Activated gamma-delta T cell treated with anti-CD3 and anti-CD28 coated beads, Interleukin-2, amount 50 U/mL, for 16 hours (primary cell): Measurements from ENCODE around the gene ZNF655.
"Not testable (repeated sequence)": the region's sequence is repeated elsewhere in the genome, so short reads cannot be mapped to it uniquely, and the experiment has no call there.

Source experiments
- DNase-seq: peaks from one replicate; pipeline ENCODE4 v3.0.0-alpha.2; 2020; ENCODE audit warnings: low read depth

ZNF655 gene, protein sequence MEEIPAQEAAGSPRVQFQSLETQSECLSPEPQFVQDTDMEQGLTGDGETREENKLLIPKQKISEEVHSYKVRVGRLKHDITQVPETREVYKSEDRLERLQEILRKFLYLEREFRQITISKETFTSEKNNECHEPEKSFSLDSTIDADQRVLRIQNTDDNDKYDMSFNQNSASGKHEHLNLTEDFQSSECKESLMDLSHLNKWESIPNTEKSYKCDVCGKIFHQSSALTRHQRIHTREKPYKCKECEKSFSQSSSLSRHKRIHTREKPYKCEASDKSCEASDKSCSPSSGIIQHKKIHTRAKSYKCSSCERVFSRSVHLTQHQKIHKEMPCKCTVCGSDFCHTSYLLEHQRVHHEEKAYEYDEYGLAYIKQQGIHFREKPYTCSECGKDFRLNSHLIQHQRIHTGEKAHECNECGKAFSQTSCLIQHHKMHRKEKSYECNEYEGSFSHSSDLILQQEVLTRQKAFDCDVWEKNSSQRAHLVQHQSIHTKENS

DNA sequence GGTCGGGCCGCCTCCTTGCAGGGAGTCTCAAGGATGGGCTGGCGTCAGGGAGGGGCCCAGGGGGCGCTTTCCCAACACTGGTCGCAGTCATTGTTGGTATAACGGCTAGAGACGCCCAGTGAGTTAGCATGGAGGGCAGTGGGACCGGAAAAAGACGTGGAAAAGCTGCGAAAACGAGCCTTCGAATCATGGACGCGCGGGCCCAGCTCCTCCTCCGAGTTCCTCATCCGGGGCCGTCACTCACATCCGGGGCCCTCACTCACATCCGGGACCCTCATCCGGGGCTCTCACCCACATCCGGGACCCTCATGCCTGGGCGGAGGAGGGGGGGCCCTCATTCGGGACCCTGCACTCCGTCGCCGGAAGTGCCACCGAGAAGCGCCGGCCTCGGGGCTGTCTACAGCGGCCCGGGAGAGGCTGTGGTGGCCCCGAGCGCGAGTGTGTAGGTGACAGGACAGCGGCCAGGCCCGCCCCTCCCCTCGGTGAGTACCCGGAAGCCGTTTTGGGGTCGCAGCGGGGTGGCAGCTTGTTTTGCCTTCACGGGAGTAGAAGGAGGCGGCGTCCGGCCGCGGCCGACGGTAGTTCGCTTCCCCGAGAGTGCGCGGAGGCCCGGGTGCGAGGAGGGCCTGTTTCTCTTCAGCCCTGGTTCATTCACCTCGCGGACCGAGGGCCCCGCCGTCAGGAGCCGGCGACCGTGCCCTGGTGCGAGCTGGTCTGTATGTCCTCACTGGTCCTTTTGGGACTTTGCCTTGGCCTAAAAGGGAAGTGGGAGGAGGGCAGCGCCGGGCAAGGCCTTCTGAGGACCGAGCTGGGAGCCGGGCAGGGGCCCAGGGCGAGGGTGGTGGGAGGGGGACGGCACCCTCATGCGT is at the start of gene ZNF655:
Gene ZNF655, plus strand, starts transcription at position 337 of the 869 bp plus-strand sequence. CDS start 1,918 bp downstream, outside the sequence.
- peak; percentile 93 for DNase-seq

DNA sequence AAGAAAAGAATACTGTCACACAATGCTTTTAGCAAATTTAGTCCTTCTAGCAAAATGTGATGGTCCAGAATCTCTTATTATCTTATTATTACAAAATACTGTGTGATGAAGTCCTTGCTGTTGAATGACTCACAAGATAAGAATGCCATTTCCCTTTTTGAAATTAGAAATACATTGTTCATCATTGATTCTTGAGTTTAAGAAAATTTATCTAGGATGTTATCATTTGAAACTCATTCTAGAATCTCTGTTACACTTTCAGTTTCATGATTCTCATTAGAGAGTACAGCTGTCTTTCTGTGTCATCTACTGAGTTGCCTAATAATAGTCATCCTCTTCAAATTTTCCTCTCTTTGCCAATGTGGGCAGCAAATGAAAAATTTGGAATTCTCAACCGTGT is 44.4 kb upstream of the ZNF655 start:
- DNase-seq, result no peak

DNA sequence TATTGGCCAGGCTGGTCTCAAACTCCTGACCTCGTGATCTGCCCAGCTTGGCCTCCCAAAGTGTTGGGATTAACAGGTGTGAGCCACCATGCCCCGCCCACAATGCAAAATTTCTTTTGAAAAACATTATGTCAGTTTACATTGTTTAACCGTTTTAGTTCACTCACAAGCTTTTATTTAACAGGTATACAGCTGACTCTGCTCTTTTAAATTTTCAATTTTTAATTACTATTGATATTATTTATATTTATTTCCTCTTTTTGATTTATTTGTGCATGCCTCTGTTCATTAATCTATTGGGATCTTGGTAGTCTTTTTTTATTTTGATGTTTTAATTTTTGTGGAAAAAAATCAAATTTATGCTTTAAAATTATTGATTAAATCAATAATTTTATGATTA is 37.0 kb upstream of the ZNF655 start:
- no peak for DNase-seq

DNA sequence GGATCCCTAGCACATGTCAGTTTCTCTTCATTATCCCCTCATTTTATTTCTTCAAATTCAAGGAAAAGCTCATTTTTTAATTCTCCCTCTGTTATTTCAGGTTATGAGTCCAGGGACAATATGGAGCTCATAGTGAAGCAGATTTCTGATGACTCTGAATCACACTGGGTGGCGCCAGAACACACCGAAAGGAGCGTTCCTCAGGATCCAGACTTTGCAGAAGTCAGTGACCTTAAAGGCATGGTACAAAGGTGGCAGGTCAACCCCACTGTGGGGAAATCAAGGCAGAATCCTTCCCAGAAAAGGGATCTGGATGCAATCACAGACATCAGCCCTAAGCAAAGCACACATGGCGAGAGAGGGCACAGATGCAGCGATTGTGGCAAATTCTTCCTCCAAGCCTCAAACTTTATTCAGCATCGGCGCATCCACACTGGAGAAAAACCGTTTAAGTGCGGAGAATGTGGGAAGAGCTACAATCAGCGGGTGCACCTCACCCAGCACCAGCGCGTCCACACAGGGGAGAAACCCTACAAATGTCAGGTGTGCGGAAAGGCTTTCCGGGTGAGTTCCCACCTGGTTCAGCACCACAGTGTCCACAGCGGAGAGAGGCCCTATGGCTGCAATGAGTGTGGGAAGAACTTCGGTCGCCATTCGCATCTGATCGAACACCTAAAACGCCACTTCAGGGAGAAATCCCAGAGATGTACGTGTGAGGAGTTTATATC is 32.6 kb upstream of the ZNF655 start:
- no peak for DNase-seq

DNA sequence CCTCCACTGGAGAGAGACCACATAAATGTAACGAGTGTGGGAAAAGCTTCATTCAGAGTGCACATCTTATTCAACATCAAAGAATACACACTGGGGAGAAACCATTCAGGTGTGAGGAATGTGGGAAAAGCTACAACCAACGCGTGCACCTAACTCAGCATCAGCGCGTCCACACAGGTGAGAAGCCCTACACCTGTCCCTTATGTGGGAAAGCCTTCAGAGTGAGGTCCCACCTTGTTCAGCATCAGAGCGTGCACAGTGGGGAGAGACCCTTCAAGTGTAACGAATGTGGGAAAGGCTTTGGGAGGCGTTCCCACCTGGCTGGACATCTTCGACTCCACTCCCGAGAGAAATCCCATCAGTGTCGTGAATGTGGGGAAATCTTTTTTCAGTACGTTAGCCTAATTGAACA is 27.1 kb upstream of the ZNF655 start:
- no peak for DNase-seq

DNA sequence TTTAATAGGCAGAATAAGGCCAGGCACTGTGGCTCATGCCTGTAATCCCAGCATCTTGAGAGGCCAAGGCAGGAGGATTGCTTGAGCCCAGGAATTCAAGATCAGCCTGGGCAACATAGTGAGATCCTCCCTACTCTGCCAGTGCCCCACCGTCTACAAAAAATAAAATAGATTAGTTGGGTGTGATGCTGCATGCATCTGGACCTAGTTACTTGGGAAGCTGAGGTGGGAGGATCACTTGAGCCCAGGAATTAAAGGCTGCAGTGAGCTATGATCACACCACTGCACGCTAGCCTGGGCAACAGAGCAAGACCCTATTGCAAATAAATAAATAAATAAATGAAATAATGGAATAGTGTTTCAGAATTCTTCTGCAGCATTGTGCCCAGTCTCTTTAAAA is 22.8 kb upstream of the ZNF655 start:
- no peak for DNase-seq

DNA sequence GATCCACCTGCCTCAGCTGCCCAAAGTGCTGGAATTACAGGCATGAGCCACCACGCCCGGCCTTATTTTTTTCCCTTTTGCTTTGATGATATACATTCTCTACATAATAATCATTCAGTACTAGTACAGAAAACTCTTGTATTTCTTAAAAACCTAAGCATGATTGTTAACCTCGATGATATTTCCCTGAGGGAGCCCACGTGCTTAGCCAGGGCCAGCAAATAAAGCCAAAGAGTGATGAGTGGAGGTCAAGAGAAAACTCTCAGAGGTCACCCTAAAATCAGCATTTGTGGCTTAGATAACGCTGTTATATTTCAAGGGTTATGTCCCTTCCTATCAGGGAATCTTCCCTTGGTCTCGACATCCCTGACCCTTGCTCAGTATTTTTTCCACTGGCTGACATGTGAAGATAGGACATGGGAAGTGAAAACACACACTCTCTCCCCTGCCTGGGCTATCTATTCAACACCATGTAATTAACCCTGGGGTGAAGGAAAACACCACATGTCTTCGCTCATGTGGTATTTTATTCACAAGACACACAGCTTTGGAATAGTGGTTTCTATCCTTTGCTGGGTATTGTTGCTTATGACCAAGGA is 19.1 kb upstream of the ZNF655 start:
- DNase-seq, result no peak

DNA sequence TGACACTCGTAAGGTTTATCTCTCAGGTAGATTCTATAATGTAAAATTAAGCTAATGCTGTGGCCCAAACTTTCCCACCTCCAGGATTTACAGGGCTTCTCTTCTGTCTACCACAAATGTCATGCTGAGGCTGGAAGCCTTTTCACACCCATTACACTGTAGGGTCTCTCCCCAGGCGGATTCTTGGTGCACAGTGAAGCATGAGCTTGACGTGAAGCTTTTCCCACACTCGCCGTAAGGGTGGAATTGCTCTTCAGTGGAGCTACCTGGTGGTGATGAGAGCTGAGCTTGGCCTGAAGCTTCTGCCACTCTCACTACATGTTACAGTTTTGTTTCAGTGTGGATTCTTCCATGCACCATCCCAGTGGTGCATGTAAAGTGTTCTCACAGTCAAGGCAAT is 17.9 kb upstream of the ZNF655 start:
- DNase-seq, result no peak

DNA sequence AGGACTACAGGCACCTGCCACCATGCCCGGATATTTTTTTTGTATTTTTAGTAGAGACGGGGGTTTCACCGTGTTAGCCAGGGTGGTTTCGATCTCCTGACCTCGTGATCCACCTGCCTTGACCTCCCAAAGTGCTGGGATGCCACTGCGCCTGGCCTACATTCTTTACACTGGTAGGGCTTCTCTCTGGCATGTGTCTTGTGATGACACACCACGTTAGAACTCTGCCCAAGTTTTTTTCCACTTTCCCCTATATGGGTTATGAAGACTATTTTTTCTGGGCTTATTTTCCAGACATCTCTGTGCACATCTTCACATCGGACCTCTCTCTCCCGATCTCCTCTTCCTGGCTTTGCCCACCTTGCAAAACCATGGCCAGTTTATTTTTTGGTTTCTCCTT is 17.2 kb upstream of the ZNF655 start:
- no peak for DNase-seq

DNA sequence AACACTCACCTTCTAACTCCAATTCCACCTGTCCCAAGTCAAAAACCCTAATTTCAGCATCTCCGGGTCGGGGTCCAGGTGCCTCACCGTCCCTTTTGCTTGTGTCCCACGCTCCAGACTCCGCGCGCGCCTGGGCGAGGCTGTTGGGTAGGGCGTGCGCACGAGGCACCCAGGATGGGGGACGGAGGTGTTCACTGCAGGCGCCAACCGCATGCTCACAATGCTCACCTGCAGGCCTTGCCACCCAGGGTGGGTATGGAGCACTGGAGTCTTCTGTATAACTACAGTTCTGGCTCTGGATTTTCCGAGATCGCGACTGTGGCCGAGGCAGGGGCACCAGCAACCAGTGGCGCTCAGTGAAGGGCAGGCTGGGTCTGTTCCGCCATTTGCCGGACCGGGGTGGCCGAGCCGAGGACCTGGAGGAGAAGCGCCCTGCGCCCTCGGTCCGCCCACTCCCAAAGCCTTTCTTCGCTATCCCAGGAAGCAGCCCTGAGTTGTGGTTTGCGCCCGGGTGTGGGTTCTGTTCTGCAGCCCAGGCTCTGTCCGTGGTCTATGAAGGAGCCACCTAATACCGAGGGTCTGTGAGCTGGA is 15.3 kb upstream of the ZNF655 start:
- DNase-seq, result no peak

DNA sequence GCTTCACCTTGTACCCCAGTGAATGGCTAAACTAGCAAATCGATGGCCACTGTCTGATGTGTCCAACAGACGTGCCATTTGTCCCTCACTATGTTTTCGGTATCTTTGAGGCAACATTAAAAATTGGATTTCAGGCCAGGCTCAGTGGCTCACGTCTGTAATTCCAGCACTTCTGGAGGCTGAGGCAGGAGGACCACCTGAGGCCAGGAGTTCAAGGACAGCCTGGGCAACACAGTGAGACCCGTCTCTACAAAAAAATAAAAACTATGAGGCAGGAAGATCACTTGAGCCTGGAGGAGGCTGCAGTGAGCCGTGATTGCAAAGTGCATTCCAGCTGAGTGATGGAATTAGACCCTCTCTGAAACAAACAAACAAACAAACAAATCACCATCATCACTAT is 14.5 kb upstream of the ZNF655 start:
- DNase-seq, result no peak

DNA sequence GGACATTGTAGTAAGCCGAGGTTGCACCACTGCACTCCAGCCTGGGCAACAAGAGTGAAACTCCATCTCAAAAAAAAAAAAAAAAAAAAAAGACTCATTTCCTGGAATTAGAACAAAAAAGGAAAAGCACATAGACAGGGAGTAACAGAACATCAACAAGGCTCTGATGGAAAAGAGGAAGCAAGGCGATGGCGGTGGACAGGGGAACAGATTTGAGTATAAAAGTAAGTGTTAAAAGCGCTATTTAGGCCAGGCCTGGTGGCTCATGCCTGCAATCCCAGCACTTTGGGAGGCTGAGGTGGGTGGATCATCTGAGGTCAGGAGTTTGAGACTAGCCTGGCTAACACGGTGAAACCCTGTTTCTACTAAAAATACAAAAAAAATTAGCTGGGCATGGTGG is 13.1 kb upstream of the ZNF655 start:
- not testable (repeated sequence) for DNase-seq

DNA sequence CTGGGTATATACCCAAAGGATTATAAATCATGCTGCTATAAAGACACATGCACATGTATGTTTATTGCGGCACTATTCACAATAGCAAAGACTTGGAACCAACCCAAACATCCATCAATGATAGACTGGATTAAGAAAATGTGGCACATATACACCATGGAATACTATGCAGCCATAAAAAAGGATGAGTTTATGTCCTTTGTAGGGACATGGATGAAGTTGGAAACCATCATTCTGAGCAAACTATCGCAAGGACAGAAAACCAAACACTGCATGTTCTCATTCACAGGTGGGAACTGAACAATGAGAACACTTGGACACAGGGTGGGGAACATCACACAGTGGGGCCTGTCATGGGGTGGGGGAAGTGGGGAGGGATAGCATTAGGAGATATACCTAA is 8.9 kb upstream of the ZNF655 start:
- not testable (repeated sequence) for DNase-seq

DNA sequence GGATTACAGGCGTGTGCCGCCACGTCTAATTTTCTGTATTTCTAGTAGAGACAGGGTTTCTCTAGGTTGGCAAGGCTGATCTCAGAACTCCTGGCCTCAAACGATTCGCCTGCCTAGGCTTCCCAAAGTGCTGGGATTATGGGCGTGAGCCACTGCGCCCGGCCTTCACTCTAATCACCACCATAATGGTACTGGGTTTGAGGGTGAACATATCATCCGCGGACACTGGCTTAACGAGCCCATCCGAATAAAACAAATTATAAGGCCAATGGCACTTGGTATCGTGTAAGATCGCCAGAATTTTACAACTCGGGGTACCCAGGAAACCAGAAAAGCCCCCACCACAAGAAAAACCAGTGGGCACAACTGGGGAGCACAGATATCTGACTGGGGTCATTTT is 7.1 kb upstream of the ZNF655 start:
- no peak for DNase-seq

DNA sequence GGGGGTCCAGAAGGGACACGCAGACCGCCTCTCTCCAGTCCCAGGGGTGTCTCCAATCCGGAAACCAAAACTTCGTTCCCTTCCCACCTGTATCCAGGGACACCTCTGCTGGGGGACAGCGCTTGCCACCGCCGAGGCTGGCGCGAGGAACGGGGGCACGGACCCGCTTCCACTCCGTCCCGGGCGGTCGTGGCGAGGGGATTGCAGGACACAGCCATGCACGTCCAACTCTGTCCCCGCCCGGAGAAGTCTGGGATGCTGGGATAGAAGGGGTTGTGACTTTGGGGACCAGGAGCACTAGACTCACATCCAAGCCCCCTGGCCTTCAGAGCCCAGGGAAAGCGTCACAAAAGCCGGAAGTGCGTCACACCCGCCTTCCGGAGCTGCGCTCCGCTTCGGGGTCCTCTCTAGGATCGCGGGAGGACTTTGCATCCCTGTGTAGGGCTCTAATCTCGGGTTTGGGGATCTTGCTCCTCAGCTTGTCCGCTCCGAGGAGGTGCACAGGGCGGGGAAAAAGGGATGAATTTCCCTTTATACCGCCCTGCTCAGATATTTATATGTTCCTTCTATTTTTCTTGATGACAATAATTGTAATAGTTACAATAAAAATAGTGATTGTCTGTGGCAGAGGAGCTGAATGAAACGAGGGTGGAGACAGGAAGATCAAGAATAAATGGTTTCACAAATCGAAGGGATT is 6.5 kb upstream of the ZNF655 start, which contains the start of gene FAM200A:
Gene FAM200A, minus strand, starts transcription at position 348 of the 697 bp plus-strand sequence. CDS start 3,707 bp downstream, outside the sequence.
- peak; percentile 79 for DNase-seq

DNA sequence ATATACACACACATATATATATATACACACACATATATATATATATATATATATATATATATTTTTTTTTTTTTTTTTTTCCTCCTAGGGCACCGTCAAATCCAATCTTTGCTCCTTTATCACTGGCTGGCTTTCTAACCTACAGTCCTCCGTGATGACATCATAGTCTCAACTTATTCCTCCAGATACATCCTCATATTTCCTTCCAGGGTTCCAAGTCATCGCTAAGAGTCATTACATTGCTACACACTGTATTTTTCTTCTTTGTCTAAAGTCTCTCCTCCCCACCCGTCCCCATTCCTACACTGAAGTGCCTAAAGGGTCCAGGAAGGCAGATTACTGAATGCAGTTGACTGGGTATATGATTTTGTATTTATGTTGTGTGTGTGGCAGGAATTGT is 5.4 kb upstream of the ZNF655 start:
- DNase-seq, result no peak

DNA sequence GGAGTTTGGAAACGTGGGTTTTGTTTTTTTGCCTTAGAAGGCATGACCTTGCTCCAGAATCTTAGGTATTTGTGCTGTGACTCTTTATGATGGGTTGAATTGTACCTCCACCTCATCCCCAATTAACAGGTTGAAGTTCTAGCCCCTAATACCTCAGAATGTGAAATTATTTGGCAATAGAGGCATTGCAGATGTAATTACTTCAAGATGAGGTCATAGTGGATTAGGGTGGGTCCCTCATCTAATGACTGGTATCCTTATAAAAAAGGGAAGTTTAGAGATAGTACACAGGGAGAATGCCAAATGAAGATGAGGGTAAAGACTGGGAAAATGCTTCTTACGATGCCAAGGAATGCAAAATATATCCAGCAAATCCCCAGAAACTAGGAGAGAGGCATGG is 3.5 kb upstream of the ZNF655 start:
- no peak for DNase-seq

DNA sequence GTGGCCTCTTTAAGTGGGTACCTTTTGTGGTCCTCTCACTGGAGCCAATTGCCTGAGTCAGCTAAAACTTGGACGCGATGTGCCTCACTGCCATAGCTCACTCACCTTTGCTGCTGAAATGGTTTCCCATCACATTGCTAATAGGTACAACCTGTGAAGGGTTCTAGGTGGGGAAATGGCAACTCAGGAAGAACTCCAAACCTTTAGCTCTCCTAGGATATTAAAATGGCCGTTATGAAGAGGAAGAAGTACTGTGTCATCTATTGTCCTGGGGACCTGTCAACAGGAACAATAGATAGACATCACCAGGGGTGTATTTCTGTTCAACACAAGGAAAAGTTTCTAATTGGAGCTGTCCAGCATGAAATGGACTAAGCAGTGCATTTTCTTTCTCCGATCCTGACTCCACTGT is 1.2 kb upstream of the ZNF655 start:
- no peak for DNase-seq

DNA sequence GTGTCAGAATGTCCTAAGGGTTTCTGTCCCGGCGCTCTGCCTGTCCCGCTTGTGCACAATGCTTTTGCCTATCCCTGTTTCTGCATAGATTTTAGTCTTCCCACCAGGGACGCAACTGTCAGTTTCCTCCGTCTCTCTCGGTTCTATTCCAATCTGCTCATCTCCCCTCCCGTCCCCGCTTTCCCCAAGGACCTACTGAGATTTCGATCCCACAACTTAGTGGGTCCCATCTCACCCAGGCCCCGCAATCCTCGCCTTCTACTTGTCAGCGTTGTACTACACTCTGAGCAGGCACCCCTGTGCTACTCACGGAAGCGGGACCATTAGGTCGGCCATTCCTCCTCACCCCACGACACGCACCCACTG is 519 bp upstream of the ZNF655 start:
- no peak for DNase-seq

DNA sequence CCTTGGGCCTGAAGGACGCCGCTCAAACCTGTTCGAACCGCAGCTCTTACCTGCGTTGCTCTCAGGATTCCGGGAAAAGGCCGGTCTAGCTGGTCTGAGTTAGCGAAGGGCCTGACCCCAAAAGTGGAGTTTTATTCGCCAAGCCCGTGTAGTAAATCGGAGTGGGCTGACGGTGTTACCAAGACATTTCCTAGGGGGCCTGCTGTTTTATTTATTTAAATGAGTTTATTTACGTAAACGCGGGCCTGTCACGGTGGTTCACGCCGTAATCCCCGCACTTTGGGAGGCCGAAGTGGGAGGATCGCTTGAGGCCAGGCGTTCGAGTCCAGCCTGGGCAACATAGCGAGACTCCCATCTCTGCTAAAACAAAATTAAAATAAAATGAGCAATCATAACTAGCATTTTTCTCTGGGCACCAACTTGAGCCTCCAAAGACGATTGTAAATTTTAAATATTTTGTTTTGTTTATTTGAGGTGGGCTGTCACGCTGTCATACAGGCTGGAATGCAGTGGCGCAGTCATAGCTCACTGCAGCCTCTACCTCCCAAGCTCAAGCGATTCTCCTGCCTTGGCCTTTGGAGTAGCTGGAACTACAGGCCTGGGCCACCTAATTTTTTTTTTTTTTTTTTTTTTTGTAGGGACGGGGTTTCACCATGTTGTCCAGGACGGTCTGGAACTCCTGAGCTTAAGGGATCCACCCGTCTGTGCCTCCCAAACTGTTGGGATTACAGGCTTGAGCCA is 903 bp downstream of the ZNF655 start:
- no peak for DNase-seq
